ENCODE data around the gene HEXIM2. TPM values are rescaled to one million over a fixed set of nuclear protein-coding genes. Genes with fewer than 3 reads are reported as not detected.

The HEXIM2 gene
- total RNA-seq, 1 experiment from 2014 or later, result 11.9 TPM

- TF ChIP-seq ZNF512 (CRISPR knock-in tag; IDR thresholded peaks at IDR 0.05; ENCODE audit: borderline replicate concordance) (no peak), GTF2I (CRISPR knock-in tag; conservative IDR thresholded peaks at IDR 0.05) (no peak), ZNF425 (CRISPR knock-in tag; conservative IDR thresholded peaks at IDR 0.05) (no peak), E2F4 (CRISPR knock-in tag; IDR thresholded peaks at IDR 0.05; ENCODE audit: borderline replicate concordance, low read depth) (no peak), NFYB (CRISPR knock-in tag; conservative IDR thresholded peaks at IDR 0.05; ENCODE audit: low read depth) (peak; percentile 82), RORB (CRISPR knock-in tag; IDR thresholded peaks at IDR 0.05) (no peak), ATF1 (CRISPR knock-in tag; IDR thresholded peaks at IDR 0.05) (no peak), ZSCAN18 (CRISPR knock-in tag; IDR thresholded peaks at IDR 0.05) (no peak), CREB1 (CRISPR knock-in tag; IDR thresholded peaks at IDR 0.05) (no peak), FOXP1 (CRISPR knock-in tag; IDR thresholded peaks at IDR 0.05; ENCODE audit: borderline replicate concordance) (no peak), AFF4 (CRISPR knock-in tag; IDR thresholded peaks at IDR 0.05; ENCODE audit: borderline replicate concordance) (no peak), PRDM15 (CRISPR knock-in tag; IDR thresholded peaks at IDR 0.05) (peak; percentile 73), CTCF (IDR thresholded peaks at IDR 0.05) (peak; percentile 100), TCF7 (CRISPR knock-in tag; IDR thresholded peaks at IDR 0.05; ENCODE audit: low read depth) (no peak), GRHL2 (CRISPR knock-in tag; IDR thresholded peaks at IDR 0.05; ENCODE audit: insufficient replicate concordance, severe bottlenecking) (no peak), NFATC4 (CRISPR knock-in tag; IDR thresholded peaks at IDR 0.05) (no peak), TEAD1 (CRISPR knock-in tag; IDR thresholded peaks at IDR 0.05) (0 out of 2 replicates have a peak, but pooled peaks have one; percentile 40), ZNF121 (CRISPR knock-in tag; IDR thresholded peaks at IDR 0.05) (peak; percentile 49; the same call in 1 of the 2 replicates), IRF1 (CRISPR knock-in tag; IDR thresholded peaks at IDR 0.05) (no peak), RELA (CRISPR knock-in tag; IDR thresholded peaks at IDR 0.05; ENCODE audit: borderline replicate concordance) (no peak), SOX15 (CRISPR knock-in tag; IDR thresholded peaks at IDR 0.05) (no peak), ZNF317 (CRISPR knock-in tag; IDR thresholded peaks at IDR 0.05; ENCODE audit: borderline replicate concordance, low read depth) (no peak)
These were observed 26.3 kb upstream of the HEXIM2 start, which contains the start of gene ACBD4 (continued) for GRCh38 chr17:45135192-45135977.

All from WTC11 (cell line).